ENCODE data around the gene RBM18.

RBM18 gene, protein sequence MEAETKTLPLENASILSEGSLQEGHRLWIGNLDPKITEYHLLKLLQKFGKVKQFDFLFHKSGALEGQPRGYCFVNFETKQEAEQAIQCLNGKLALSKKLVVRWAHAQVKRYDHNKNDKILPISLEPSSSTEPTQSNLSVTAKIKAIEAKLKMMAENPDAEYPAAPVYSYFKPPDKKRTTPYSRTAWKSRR

GRCh38 chr9:122264360-122265148 lies at the start of gene RBM18, which contains the start of gene MRRF:
TSS of gene RBM18 (minus strand) at chr9:122264840. CDS start at chr9:122261492, 3,348 bp downstream.
TSS of gene MRRF (plus strand) at chr9:122264882. CDS start at chr9:122270892, 6,010 bp downstream.
- DNase-seq (ENCODE audit: low read depth in 2 of 2), result peak; percentile 85

GRCh38 chr9:122314165-122314564 lies 49.5 kb upstream of the RBM18 start:
- no peak for DNase-seq (ENCODE audit: low read depth in 2 of 2)

GRCh38 chr9:122309861-122310260 lies 45.2 kb upstream of the RBM18 start:
- DNase-seq (ENCODE audit: low read depth in 2 of 2), result no peak

DNA sequence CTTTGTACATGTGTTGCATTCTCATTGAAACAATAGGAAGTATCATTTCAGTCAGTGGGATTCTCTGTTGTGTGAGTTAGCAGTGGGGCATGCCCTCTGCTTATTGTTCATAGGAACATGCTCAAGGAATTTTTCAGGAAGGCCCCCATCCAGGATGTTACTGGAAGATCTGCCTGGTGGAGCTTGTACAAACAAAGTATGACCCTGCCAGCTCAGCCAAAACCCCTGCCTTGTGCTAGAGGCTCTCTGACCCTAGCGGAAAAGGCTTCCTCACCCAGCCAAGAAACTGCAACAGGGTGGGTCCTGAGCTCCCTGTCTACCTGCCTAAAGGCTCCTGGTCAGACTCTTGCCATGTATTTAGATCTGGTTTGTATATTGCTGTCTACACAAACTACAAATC lies 43.3 kb upstream of the RBM18 start:
- no peak for DNase-seq (ENCODE audit: low read depth in 2 of 2)

GRCh38 chr9:122307061-122307460 lies 42.4 kb upstream of the RBM18 start:
- no peak for DNase-seq (ENCODE audit: low read depth in 2 of 2)

DNA sequence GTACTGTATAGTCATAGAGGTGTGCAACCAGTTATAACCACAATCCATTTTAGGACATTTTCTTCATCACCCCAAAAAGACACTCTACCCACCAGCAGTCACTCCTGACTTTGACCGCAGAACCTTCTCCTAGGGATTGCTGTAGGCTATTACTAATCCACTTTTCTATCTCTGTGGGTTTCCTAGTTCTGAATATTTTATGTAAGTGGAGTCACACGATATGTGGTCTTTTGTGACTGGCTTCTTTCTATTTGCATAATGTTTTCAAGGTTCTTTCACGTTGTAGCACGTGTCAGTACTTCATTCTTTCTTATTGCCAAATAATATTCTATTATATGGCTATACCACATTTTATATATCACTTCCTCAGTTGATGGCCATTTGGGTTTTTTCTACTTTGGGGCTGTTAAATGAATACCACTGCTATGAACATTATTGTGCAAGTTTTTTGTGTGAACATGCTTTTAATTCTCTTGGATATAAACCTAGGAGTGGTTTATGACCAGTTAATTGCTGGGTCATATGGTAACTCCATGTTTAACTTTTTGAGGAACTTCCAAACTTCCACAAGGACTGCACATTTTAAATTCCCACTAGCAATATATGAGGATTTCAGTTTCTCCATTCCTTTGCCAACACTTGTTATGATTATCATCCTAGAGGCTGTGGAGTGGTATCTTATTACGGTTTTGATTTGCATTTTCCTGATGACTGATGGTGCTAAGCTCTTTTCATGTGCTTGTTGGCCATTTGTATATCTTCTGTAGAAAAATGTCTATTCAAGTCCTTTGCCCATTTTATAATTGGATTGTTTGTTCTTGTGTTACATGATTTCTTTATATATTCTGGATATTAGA lies 37.8 kb upstream of the RBM18 start:
- DNase-seq (ENCODE audit: low read depth in 2 of 2), result no peak

GRCh38 chr9:122297512-122297911 lies 32.9 kb upstream of the RBM18 start:
- no peak for DNase-seq (ENCODE audit: low read depth in 2 of 2)

DNA sequence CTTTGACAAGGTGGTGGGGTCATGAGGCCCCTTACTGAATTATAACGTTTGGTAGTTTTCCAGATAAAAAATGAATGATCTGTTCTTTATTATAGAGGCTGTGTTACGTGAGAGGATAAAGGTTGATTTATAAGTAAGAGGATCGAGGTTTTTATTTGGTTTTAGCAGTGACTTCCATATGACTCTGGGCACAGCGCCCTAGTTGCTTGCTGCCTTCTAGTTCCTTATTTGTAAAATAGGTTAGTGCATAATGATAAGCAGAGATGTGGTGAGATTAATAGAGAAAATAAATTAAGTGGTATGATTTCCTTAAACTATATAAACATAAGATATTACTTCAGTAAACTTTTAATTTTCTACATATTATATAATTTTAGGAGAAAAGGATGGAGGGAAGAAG lies 29.9 kb upstream of the RBM18 start:
- DNase-seq (ENCODE audit: low read depth in 2 of 2), result no peak

- no peak for DNase-seq (ENCODE audit: low read depth in 2 of 2)
These were observed 26.8 kb upstream of the RBM18 start for GRCh38 chr9:122291458-122291857.

DNA sequence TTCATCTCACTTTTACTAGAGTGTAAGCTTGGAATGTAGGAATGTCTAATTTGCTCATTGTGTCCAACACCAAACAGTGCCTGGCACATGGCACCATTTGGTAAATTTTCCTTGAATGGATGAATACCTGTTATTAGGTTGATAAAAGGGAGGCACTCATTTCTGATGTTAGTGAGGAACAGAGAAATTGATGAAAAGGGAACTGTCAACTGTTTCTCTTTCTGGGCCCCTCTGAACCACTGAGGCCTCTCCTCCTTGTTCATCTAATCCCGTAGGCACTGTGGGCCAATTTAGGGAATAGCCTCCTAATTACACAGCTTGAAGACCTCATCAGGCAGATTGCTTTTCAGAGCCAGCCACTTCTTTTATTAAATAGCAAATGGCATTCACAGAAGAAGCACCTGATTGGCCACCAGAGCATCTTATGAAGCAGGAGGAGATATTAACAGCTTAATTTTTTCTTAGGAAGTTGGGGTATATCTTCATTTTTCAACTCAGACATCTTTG lies 22.6 kb upstream of the RBM18 start:
- no peak for DNase-seq (ENCODE audit: low read depth in 2 of 2)

- no peak for DNase-seq (ENCODE audit: low read depth in 2 of 2)
These were observed 22.1 kb upstream of the RBM18 start for GRCh38 chr9:122286764-122287163.

GRCh38 chr9:122281368-122281767 lies 16.7 kb upstream of the RBM18 start:
- DNase-seq (ENCODE audit: low read depth in 2 of 2), result no peak

- no peak for DNase-seq (ENCODE audit: low read depth in 2 of 2)
These were observed 12.8 kb upstream of the RBM18 start for GRCh38 chr9:122277285-122277897.

DNA sequence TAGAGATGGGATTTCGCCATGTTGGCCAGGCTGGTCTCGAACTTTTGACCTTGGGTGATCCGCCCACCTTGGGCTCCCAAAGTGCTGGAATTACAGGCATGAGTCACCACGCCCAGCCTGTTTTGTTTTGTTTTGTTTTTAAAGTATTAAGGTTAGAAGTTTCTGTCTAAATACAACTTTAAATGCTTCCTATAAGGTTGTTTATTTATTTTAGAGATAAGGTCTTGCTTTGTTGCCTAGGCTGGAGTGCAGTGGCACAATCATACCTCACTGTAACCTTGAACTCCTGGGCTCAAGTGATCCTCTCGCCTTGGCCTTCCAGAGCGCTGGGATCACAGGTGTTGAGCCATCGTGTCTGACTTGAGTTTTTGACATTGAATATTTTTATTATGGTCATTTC lies 11.5 kb upstream of the RBM18 start:
- no peak for DNase-seq (ENCODE audit: low read depth in 2 of 2)

DNA sequence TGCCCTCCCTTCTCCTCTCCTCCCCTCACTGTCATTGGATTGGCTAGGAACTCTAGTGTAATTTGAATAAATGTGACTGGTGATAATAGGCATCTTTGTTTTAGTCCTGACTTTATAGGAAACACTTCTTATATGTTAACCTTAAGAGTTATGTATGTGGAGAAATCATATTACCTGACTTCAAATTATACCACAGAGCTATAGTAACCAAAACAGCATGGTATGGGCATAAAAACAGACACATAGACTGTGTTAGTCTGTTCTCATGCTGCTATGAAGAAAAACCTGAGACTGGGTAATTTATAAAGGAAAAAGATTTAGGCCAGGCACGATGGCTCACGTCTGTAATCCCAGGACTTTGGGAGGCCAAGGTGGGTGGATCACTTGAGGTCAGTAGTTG lies 9.4 kb upstream of the RBM18 start:
- no peak for DNase-seq (ENCODE audit: low read depth in 2 of 2)

- DNase-seq (ENCODE audit: low read depth in 2 of 2), result no peak
These were observed 3.6 kb upstream of the RBM18 start for GRCh38 chr9:122268041-122268814.

- DNase-seq (ENCODE audit: low read depth in 2 of 2), result no peak
These were observed 692 bp upstream of the RBM18 start for GRCh38 chr9:122265149-122265915.

- no peak for DNase-seq (ENCODE audit: low read depth in 2 of 2)
These were observed 816 bp downstream of the RBM18 start for GRCh38 chr9:122263699-122264349.

- DNase-seq (ENCODE audit: low read depth in 2 of 2), result no peak
These were observed 2.6 kb downstream of the RBM18 start for GRCh38 chr9:122262073-122262472.

DNA sequence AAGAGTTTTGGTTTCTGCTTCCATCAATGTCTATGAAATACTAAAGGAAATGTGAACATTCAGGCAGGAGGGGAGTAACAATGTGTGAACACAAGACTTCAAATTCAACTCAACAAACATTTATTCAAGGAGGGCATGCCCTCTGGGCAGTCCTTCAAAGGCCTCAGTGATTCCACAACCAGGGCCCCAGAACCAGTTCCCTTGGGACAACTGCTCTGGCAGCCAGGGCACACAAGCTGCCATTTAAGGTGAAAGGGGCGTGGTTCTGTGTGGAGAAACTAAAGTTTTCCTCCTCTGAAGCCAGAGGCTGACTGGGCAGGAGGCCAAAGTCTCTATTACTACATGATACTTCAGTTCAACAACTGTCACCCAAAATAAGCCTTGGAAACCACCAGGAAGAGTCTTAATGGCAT lies 3.2 kb downstream of the RBM18 start:
- DNase-seq (ENCODE audit: low read depth in 2 of 2), result no peak

Measured in stimulated activated CD4-positive, alpha-beta T cell treated with anti-CD3 and anti-CD28 coated beads, Interleukin-4, amount 100 ng/mL, for 48 hours (primary cell).